DND-41 (cell line): ENCODE results near the gene VEGFA.

Experiments used
- EZH2 ChIP-seq: IDR thresholded peaks from 3 replicates; pipeline ENCODE4 v1.6.1; 2012; ENCODE audit warnings: borderline replicate concordance, low read depth, mild to moderate bottlenecking, moderate library complexity, low read length, inconsistent platforms; ENCODE audit not compliant: severe bottlenecking
- TF ChIP-seq, protein P1 (sequence below): IDR thresholded peaks from 2 replicates; pipeline ENCODE4 v1.5.1; 2012; ENCODE audit warnings: borderline replicate concordance, low read length, moderate library complexity, mild to moderate bottlenecking; ENCODE audit not compliant: poor library complexity, severe bottlenecking; ENCODE audit errors: extremely low read depth

DNA sequence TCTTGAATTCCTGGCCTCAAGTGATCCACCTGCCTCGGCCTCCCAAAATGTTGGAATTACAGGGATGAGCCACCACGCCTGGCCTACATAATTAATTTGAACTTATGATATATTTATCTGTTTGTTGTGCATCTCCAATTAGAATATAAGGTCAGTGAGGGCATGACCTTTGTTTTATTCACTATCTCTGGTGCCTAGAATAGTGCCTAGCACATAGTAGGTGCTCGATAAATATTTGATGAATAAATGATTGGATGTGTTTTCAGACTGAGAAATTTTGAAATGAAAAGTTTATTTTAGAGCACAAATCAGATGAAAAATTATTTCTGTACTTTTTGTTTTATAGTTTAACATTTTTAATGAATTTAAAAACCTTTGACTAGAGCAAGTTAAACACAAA lies 19.4 kb upstream of the VEGFA start:
- TF ChIP-seq, protein P1, sequence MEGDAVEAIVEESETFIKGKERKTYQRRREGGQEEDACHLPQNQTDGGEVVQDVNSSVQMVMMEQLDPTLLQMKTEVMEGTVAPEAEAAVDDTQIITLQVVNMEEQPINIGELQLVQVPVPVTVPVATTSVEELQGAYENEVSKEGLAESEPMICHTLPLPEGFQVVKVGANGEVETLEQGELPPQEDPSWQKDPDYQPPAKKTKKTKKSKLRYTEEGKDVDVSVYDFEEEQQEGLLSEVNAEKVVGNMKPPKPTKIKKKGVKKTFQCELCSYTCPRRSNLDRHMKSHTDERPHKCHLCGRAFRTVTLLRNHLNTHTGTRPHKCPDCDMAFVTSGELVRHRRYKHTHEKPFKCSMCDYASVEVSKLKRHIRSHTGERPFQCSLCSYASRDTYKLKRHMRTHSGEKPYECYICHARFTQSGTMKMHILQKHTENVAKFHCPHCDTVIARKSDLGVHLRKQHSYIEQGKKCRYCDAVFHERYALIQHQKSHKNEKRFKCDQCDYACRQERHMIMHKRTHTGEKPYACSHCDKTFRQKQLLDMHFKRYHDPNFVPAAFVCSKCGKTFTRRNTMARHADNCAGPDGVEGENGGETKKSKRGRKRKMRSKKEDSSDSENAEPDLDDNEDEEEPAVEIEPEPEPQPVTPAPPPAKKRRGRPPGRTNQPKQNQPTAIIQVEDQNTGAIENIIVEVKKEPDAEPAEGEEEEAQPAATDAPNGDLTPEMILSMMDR, result no peak
- TF ChIP-seq EZH2, result no peak
